Sigmoid colon (tissue), 7 donors: ENCODE measurements around the gene PRRT1. TPM values are rescaled to one million over a fixed set of nuclear protein-coding genes. Genes with fewer than 3 reads are reported as not detected.

Source experiments
- DNase-seq: peaks from one replicate; pipeline ENCODE4 v3.0.0-alpha.2; 2019
- H3K27ac ChIP-seq, 4 donors: fragments of 200-600 bp; sonication (generic); one replicate each; pipeline ENCODE4 v1.5.1; 2016 to 2019; ENCODE audit warnings: mild to moderate bottlenecking in 1 of 4
- H3K27me3 ChIP-seq, 3 donors: fragments of 200-600 bp; sonication (generic); one replicate each; pipeline ENCODE4 v1.5.1; 2019; ENCODE audit warnings: mild to moderate bottlenecking in 1 of 3
- H3K36me3 ChIP-seq, 4 donors: fragments of 200-600 bp; sonication (generic); one replicate each; pipeline ENCODE4 v1.5.1; 2016 to 2019
- H3K4me1 ChIP-seq, 4 donors: fragments of 200-600 bp; sonication (generic); one replicate each; pipeline ENCODE4 v1.5.1; 2017 to 2019
- H3K4me3 ChIP-seq, 4 donors: fragments of 200-600 bp; sonication (generic); one replicate each; pipeline ENCODE4 v1.5.1; 2017 to 2019; ENCODE audit warnings: mild to moderate bottlenecking in 2 of 4, moderate library complexity in 1 of 4
- H3K9me3 ChIP-seq, 4 donors: fragments of 200-600 bp in 3 of 4; sonication (generic) in 3 of 4; one replicate each; pipeline versions ENCODE4 v1.5.1 to v1.6.1; 2013 to 2019
- EP300 ChIP-seq, 4 donors: sonication (generic); formaldehyde crosslinking; IDR thresholded peaks; one replicate each; pipeline ENCODE4 v1.6.1; 2017; ENCODE audit warnings: antibody characterized with exemption in 4 of 4
- POLR2A ChIP-seq, 2 donors: fragments of 450-650 bp; IDR thresholded peaks; one replicate each; pipeline ENCODE4 v1.6.1; 2016; ENCODE audit warnings: antibody characterized with exemption in 2 of 2, mild to moderate bottlenecking in 2 of 2, moderate library complexity in 2 of 2
- POLR2AphosphoS5 ChIP-seq, 4 donors: sonication (generic); formaldehyde crosslinking; IDR thresholded peaks; one replicate each; pipeline ENCODE4 v1.6.1; 2017; ENCODE audit warnings: antibody characterized with exemption in 4 of 4
- WGBS, 2 donors: extraction: QIAGEN DNeasy Blood & Tissue Kit; methylation state at CpG; one replicate each; pipeline ENCODE4 v1.1.7; 2013; 5-methylcytosine and 5-hydroxymethylcytosine counted together
- intact Hi-C: fragments of 100-400 bp; cut with DNase I; formaldehyde crosslinking; loops from one replicate; pipeline ENCODE4 v1.15.1; 2023
- polyA plus RNA-seq, 3 donors: library from polyadenylated mRNA; stranded (reverse); fragments of 200-250 nt; gene quantifications; one replicate each; pipeline ENCODE4 v1.2.3, GENCODE V29; 2013
- total RNA-seq, 4 donors: library from RNA; depleted of rRNA; stranded (reverse); fragments of >200 nt; gene quantifications; one replicate each; pipeline ENCODE4 v1.1.0, GENCODE V29; 2016
- TF ChIP-seq, protein P1 (sequence below), 4 experiments: fragments of 450-650 bp in 3 of 4; fragments of 200-600 bp in 1 of 4; IDR thresholded peaks; one replicate each; pipeline ENCODE4 v1.5.1; 2016 to 2019; ENCODE audit warnings: antibody characterized with exemption in 4 of 4, mild to moderate bottlenecking in 3 of 4, moderate library complexity in 2 of 4
- donor health status: healthy with polysubstance abuse.
- donor health status: Bipolar disorder and iron deficiency.
- donor health status: healthy.

Gene PRRT1
- total and polyA plus RNA-seq, 7 donors: 0.46 to 6.1 (median 2.5) TPM

DNA sequence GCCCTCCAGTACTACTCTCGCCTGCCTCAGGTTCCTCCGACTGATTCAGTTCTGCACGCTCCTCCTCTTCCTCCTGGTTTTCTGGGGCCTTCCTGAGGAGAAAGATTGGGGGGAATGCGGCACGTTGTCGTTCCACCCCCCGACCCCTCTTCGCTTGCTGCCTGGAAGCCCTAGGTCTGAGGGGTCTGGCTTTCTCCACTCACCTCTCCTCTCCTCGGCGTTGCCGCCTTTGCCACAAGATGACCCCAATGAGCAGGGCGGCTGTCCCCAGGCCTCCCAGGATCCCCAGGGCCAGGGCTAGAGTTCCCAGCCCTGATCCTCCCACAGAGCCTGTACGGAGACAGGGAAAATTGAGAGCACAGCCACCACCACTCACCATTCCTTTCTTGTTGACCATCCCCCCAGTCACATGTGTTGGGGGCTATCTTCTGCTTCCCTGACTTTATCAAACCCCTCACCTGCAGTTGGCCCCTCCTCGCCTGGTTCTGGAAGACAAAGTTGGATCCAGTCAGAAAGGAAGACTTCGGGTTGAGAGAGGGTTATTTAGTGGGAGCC, 29.5 kb upstream of the PRRT1 start:
- 92 to 93% methylated on average over 15 of the region's 15 CpGs for WGBS, 2 donors
- TF ChIP-seq EP300 (IDR thresholded peaks at IDR 0.05) (no peak), POLR2AphosphoS5 (IDR thresholded peaks at IDR 0.05) (no peak), POLR2A (IDR thresholded peaks at IDR 0.05) (no peak)
- TF ChIP-seq, protein P1, sequence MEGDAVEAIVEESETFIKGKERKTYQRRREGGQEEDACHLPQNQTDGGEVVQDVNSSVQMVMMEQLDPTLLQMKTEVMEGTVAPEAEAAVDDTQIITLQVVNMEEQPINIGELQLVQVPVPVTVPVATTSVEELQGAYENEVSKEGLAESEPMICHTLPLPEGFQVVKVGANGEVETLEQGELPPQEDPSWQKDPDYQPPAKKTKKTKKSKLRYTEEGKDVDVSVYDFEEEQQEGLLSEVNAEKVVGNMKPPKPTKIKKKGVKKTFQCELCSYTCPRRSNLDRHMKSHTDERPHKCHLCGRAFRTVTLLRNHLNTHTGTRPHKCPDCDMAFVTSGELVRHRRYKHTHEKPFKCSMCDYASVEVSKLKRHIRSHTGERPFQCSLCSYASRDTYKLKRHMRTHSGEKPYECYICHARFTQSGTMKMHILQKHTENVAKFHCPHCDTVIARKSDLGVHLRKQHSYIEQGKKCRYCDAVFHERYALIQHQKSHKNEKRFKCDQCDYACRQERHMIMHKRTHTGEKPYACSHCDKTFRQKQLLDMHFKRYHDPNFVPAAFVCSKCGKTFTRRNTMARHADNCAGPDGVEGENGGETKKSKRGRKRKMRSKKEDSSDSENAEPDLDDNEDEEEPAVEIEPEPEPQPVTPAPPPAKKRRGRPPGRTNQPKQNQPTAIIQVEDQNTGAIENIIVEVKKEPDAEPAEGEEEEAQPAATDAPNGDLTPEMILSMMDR (IDR thresholded peaks at IDR 0.05): no peak
- H3K4me1 ChIP-seq: peaks cover 0 to 62% (median 39%) of the 10 kb centered on the region in 4 donors
- no peaks in the 10 kb centered on the region for H3K27me3 ChIP-seq
- DNase-seq: no peak
- H3K9me3 ChIP-seq: no peaks in the 10 kb centered on the region
- peaks cover 8 to 47% (median 13%) of the 10 kb centered on the region in 4 donors for H3K36me3 ChIP-seq
- intact Hi-C loops: no loop called here
- peak overlapping the region in 3 of 4 donors; percentile 2 to 99 (median 13) for H3K27ac ChIP-seq
- H3K4me3 ChIP-seq: no peak overlapping the region

DNA sequence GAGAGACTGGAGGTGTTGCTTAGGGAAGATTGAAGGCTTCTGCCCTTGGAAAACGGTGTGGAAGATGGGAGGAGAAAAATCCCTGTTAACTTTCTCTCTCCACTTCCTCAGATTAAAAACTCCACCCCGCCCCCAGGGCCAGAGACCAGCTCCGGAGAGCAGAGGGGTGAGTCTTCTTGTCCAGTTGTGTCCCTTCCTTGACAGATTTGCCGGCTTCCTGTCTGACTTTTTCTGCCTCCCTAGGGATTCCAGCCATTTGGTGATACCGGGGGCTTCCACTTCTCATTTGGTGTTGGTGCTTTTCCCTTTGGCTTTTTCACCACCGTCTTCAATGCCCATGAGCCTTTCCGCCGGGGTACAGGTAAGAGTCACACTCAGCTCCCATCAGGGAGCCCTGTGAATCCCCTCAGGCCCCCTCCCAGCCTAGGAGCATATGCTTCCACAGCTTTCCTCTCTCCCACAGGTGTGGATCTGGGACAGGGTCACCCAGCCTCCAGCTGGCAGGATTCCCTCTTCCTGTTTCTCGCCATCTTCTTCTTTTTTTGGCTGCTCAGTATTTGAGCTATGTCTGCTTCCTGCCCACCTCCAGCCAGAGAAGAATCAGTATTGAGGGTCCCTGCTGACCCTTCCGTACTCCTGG, 28.1 kb upstream of the PRRT1 start:
- Histone ChIP-seq H3K27me3 (no peaks in the 10 kb centered on the region), H3K4me3 (no peak overlapping the region), H3K4me1 (peaks cover 0 to 62% (median 42%) of the 10 kb centered on the region in 4 donors), H3K27ac (peak overlapping the region; percentile 88 to 96 (median 94)), H3K9me3 (no peaks in the 10 kb centered on the region), H3K36me3 (peaks cover 8 to 43% (median 13%) of the 10 kb centered on the region in 4 donors)
- TF ChIP-seq POLR2A (IDR thresholded peaks at IDR 0.05): no peak
- TF ChIP-seq, protein P1 (IDR thresholded peaks at IDR 0.05): no peak
- WGBS, 2 donors: 82 to 84% methylated on average over 10 of the region's 10 CpGs
- no peak for DNase-seq
- intact Hi-C loops: loop anchor here (5.0 to 10.0 kb wide), 2 partner anchors 355 to 513 kb away; partner anchors contain the start of genes CSNK2B, HSPA1B and LY6G5B

DNA sequence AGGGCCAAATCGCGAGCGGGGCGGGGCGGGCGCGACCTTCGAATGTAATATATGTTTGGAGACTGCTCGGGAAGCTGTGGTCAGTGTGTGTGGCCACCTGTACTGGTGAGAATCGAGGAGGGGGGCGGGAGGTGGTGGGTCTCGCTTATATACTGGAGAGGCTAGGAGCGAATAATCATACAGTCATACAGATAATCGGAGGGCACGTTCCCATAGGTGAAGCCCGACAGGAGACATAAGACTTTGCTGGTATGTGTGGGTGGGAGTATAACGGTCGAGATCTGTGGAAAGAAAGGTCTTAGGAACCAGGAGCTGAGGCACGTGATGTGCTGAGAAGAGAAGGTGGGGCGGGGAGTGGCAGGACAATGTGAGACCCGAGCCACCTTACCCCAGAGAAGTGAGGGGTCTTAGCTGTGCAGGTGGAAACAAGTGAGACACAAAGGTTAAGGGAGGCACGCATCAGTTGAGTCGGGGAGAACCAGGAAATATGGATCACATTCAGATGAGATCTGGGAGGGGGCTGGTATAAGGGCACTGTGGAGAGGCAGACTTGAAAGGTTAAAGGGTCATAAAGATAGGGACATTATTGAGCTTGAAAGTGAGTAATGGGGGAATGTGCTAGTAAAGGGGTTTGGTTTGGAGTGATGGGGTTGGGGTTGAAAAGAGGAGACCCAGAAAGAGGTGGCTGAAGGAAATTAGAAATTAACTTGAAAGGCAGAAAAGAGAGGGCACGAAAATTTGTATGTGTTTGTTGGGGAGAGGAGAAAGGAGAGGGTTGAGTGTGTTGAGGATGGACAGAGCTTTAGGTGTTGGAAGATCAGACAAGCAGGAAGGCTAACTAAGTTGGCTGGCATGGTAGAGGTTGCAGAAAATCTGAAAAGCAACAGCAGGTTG, 27.1 kb upstream of the PRRT1 start:
- Histone ChIP-seq H3K4me1 (peaks cover 0 to 64% (median 48%) of the 10 kb centered on the region in 4 donors), H3K27me3 (no peaks in the 10 kb centered on the region), H3K9me3 (no peaks in the 10 kb centered on the region), H3K4me3 (peak overlapping the region; percentile 61 to 97 (median 90)), H3K27ac (peak overlapping the region; percentile 88 to 96 (median 94)), H3K36me3 (peaks cover 8 to 43% (median 13%) of the 10 kb centered on the region in 4 donors)
- intact Hi-C loops: loop anchor here (5.0 to 10.0 kb wide), 2 partner anchors 354 to 511 kb away; partner anchors contain the start of genes CSNK2B, HSPA1B and LY6G5B
- DNase-seq: no peak
- 2% methylated on average over 24 of the region's 24 CpGs for WGBS, 2 donors
- no peak for TF ChIP-seq EP300 (IDR thresholded peaks at IDR 0.05)
- TF ChIP-seq POLR2AphosphoS5 (IDR thresholded peaks at IDR 0.05): no peak
- TF ChIP-seq, protein P1 (IDR thresholded peaks at IDR 0.05): no peak
- TF ChIP-seq POLR2A (IDR thresholded peaks at IDR 0.05): no peak

DNA sequence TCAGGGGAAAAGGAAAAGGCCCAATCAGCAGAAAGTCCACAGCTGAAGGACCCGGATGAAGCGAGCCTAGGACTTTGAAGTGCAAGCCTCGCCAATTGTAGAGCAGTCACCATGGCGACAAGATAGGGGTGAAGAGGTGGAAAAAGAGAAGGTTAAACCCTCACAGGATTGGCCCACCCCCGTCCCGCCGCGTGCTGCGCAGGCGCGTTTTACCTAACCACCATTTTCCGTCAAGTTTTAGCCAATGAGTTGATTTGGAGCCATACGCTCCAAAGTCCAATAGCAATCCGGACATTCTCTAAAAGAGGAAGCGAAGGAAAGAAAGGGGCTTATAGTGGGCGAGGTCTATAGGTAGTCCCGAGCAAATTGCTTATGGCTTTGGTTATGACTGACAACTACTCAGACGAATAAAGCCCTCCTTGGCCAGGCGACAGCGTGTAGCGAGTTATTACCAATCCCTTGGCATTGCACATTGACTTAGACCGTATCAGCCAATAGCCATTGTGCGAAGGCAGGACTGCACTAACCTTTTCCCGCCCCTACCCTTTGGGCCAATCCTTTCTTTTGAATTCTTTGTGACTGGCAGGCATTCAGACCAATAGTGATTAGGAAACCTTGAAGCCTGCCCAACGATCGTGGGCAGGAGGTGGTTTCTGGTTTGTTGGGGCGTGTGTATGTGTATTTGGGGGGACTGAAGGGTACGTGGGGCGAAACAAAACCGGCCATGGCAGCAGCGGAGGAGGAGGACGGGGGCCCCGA, 26.2 kb upstream of the PRRT1 start, which contains the start of gene RNF5:
RNF5 (plus strand) TSS at position 618 of the 759 bp plus-strand sequence; CDS start at position 725, 107 bp downstream.
- intact Hi-C loops: loop anchor here (5.0 to 10.0 kb wide), 2 partner anchors 353 to 511 kb away; partner anchors contain the start of genes CSNK2B, HSPA1B and LY6G5B
- DNase-seq: peak; percentile 99
- H3K36me3 ChIP-seq: peaks cover 8 to 35% (median 13%) of the 10 kb centered on the region in 4 donors
- H3K27me3 ChIP-seq: no peaks in the 10 kb centered on the region
- no peaks in the 10 kb centered on the region for H3K9me3 ChIP-seq
- 1% methylated on average over 33 of the region's 33 CpGs for WGBS, 2 donors
- H3K4me3 ChIP-seq: peak within 1 kb of the TSS; percentile 85 to 97 (median 92)
- TF ChIP-seq EP300 (IDR thresholded peaks at IDR 0.05) (peak in 1 of 4 donors; percentile 22), POLR2AphosphoS5 (IDR thresholded peaks at IDR 0.05) (peak; percentile 53 to 80 (median 59)), POLR2A (IDR thresholded peaks at IDR 0.05) (peak in 1 of 2 donors; percentile 24)
- TF ChIP-seq, protein P1 (IDR thresholded peaks at IDR 0.05): no peak
- H3K27ac ChIP-seq: peak within 1 kb of the TSS; percentile 88 to 96 (median 94)
- peaks cover 0 to 71% (median 50%) of the 10 kb centered on the region in 4 donors for H3K4me1 ChIP-seq
